Activated CD8-positive, alpha-beta memory T cell treated with anti-CD3 and anti-CD28 coated beads, Interleukin-2, amount 50 U/mL, for 24 hours (primary cell): ENCODE measurements around the gene CPN1.

Source experiments
- DNase-seq: peaks from one replicate; pipeline ENCODE4 v3.0.0-alpha.2; 2020; ENCODE audit errors: extremely low read depth

Gene CPN1

GRCh38 chr10:99996671-99997648 is 84.7 kb downstream of the CPN1 start:
- no peak for DNase-seq

- DNase-seq = no peak
Observed at GRCh38 chr10:99995713-99996112, 86.0 kb downstream of the CPN1 start.

GRCh38 chr10:99995269-99995668 is 86.4 kb downstream of the CPN1 start:
- DNase-seq = no peak

GRCh38 chr10:99994801-99995200 is 86.9 kb downstream of the CPN1 start:
- DNase-seq = no peak

- DNase-seq = peak; percentile 23
Observed at GRCh38 chr10:99993701-99994689, 87.7 kb downstream of the CPN1 start.
